ENCODE results near the gene DNAH17. TPM values are rescaled to one million over a fixed set of nuclear protein-coding genes. Genes with fewer than 3 reads are reported as not detected.

Gene DNAH17
- total RNA-seq, 5 donors from 2014 or later (not counting 1 experiment from before 2014, with no cell fraction given): 0.33 to 1.2 (median 1.1) TPM

DNA sequence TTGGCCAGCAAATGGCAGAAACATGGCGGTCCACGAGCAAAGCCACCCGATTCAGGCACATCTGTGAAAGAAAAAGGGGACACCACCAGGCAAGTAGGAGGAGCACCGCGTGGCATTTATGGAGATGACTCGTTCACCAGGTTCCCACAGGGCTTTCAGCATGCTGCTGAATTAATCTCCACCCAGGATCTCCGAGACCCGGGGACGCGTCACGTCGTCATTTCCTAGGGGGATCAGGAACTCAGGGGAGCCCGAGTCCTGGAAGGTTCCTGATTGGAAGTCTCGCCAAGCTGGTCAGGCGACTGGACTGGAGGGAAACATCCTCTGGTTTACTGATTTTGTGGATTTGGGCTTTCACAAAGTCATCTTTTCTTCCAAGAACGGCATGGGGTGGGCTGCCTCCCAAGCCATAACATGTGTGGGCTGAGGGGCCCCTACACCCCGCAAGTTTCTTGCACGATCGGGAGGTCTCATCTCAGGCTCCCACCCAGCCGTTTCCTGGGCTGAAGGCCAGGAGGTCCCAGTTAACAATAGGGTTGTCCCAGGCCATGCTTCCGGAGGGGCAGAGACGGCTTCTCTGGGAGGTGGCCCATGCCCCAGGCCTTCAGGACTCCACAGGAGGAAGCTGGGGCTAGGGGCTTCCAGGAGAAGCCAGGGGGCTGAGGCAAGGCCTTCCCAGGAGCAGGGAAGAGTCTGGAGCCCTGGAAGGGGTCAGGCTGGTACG, 645 bp downstream of the DNAH17 start:
- H3K4me1 Mint-ChIP-seq: no peaks in the 10 kb centered on the region
- POLR2A ChIA-PET: no interaction called here
- H3K9me3 Mint-ChIP-seq: no peaks in the 10 kb centered on the region

DNA sequence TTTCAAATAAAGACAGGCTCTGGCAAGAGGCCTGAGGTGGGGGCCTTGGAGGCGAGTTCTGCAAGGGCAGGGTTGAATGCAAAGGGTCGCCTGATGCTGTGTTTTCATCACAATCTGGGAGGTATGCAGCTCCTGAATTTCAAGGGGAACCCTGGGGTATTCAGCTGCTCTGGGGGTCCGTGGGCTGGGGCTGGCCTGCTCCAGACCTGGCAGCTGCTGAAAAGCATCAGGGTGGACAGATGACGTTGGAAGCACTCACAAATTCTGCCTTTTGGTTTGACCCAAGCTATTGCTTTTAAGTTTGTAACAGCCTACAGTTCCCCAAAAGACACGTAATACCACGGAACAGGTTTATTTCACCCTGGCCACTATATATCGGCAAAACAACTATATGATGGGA, 1.3 kb downstream of the DNAH17 start:
- H3K27ac ChIP-seq (ENCODE audit: low read length): no peak overlapping the region
- Mint-ChIP-seq H3K27ac (no peak overlapping the region), H3K27me3 (no peaks in the 10 kb centered on the region), H3K9me3 (no peaks in the 10 kb centered on the region), H3K36me3 (no peaks in the 10 kb centered on the region), H3K4me3 (no peak overlapping the region), H3K4me1 (no peaks in the 10 kb centered on the region)
- 79% methylated on average over 5 of the region's 7 CpGs for WGBS (ENCODE audit: insufficient coverage)
- H3K36me3 ChIP-seq (ENCODE audit: control insufficient read depth in 2 of 2, extremely low read depth in 1 of 2, insufficient read depth in 1 of 2, low read length in 1 of 2): no peaks in the 10 kb centered on the region
- peaks cover 0 to 21% of the 10 kb centered on the region in 2 experiments for H3K27me3 ChIP-seq (replicated peaks in 1 of 2; ENCODE audit: control insufficient read depth in 2 of 2, extremely low read depth in 1 of 2, insufficient read depth in 2 of 2, low read length in 1 of 2)
- no peak overlapping the region for H3K4me3 ChIP-seq (ENCODE audit: control insufficient read depth in 1 of 2, extremely low read depth in 1 of 2, low read length in 1 of 2)
- H3K9me3 ChIP-seq: no peaks in the 10 kb centered on the region
- POLR2A ChIA-PET: no interaction called here
- no peak for DNase-seq
- CTCF ChIA-PET: no interaction called here
- H3K4me1 ChIP-seq (ENCODE audit: control insufficient read depth in 1 of 2, extremely low read depth in 1 of 2, insufficient read depth in 2 of 2, low read length in 2 of 2): peaks cover 0 to 3% of the 10 kb centered on the region in 2 experiments
- ATAC-seq (replicated peaks in 1 of 4): no peak

More for the DNA sequence above, 645 bp downstream of the DNAH17 start:
- Mint-ChIP-seq H3K4me3 (no peak overlapping the region), H3K27me3 (no peaks in the 10 kb centered on the region), H3K36me3 (no peaks in the 10 kb centered on the region), H3K27ac (no peak overlapping the region)
- ATAC-seq (replicated peaks in 1 of 4) (no peak), DNase-seq (no peak)
- H3K9me3 ChIP-seq: no peaks in the 10 kb centered on the region
- WGBS (ENCODE audit: insufficient coverage): 84% methylated on average over 20 of the region's 23 CpGs
- peaks cover 0 to 3% of the 10 kb centered on the region in 2 experiments for H3K4me1 ChIP-seq (ENCODE audit: control insufficient read depth in 1 of 2, extremely low read depth in 1 of 2, insufficient read depth in 2 of 2, low read length in 2 of 2)
- H3K27me3 ChIP-seq (replicated peaks in 1 of 2; ENCODE audit: control insufficient read depth in 2 of 2, extremely low read depth in 1 of 2, insufficient read depth in 2 of 2, low read length in 1 of 2): peaks cover 0 to 19% of the 10 kb centered on the region in 2 experiments
- no peaks in the 10 kb centered on the region for H3K36me3 ChIP-seq (ENCODE audit: control insufficient read depth in 2 of 2, extremely low read depth in 1 of 2, insufficient read depth in 1 of 2, low read length in 1 of 2)
- no peak overlapping the region for H3K4me3 ChIP-seq (ENCODE audit: control insufficient read depth in 1 of 2, extremely low read depth in 1 of 2, low read length in 1 of 2)
- no peak overlapping the region for H3K27ac ChIP-seq (ENCODE audit: low read length)
- CTCF ChIA-PET: no interaction called here

DNA sequence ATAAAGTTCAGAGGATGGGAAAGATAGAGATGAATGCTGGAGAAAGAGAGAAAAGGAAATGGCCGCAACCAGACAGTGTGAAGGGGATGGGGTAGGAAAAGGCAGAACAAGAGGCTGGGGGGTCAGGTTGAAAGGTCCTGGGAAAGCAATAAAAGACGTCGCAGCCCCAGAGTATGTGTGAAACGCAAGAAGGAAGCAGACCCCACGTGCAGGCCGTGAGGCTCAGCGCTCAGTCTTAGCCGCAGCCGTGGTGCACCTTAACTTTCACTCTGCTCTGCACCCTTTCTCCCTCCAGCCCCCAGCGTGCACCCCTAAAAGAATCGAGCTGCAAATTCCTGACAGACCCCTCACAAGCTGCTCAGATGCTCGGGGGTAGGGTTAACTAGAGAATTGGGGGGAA, 1.9 kb downstream of the DNAH17 start:
- Mint-ChIP-seq H3K27me3 (no peaks in the 10 kb centered on the region), H3K4me1 (no peaks in the 10 kb centered on the region), H3K36me3 (no peaks in the 10 kb centered on the region), H3K4me3 (no peak overlapping the region), H3K27ac (no peak overlapping the region), H3K9me3 (no peaks in the 10 kb centered on the region)
- Histone ChIP-seq H3K4me3 (ENCODE audit: control insufficient read depth in 1 of 2, extremely low read depth in 1 of 2, low read length in 1 of 2) (no peak overlapping the region), H3K4me1 (ENCODE audit: control insufficient read depth in 1 of 2, extremely low read depth in 1 of 2, insufficient read depth in 2 of 2, low read length in 2 of 2) (peaks cover 0 to 3% of the 10 kb centered on the region in 2 experiments), H3K36me3 (ENCODE audit: control insufficient read depth in 2 of 2, extremely low read depth in 1 of 2, insufficient read depth in 1 of 2, low read length in 1 of 2) (no peaks in the 10 kb centered on the region), H3K27me3 (replicated peaks in 1 of 2; ENCODE audit: control insufficient read depth in 2 of 2, extremely low read depth in 1 of 2, insufficient read depth in 2 of 2, low read length in 1 of 2) (peaks cover 0 to 23% of the 10 kb centered on the region in 2 experiments), H3K9me3 (no peaks in the 10 kb centered on the region), H3K27ac (ENCODE audit: low read length) (no peak overlapping the region)
- ChIA-PET CTCF (no interaction called here), POLR2A (no interaction called here)
- ATAC-seq (replicated peaks in 1 of 4) (no peak), DNase-seq (no peak)
- WGBS (ENCODE audit: insufficient coverage): 75% methylated on average over 3 of the region's 12 CpGs

DNA sequence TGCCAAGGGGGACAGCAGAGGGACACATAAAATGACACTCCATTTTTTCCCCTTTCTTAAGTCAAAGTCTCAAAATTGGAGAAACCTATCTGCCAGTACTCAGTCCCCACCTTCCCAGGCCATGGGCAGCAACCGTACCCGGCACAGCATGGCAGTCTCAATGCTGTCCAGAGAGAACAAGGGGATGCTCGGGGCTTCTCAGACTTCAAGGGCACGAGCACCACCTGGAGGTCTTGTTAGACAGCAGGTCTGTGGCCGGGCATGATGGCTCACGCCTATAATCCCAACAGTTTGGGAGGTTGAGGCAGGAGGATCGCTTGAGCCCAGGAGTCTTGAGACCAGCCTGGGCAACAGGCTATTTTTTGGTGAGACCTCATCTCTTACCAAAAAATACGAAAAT, 3.2 kb downstream of the DNAH17 start:
- no peak overlapping the region for H3K27ac Mint-ChIP-seq
- 79% methylated on average over 4 of the region's 8 CpGs for WGBS (ENCODE audit: insufficient coverage)
- no peaks in the 10 kb centered on the region for H3K9me3 Mint-ChIP-seq
- Histone ChIP-seq H3K9me3 (no peaks in the 10 kb centered on the region), H3K36me3 (ENCODE audit: control insufficient read depth in 2 of 2, extremely low read depth in 1 of 2, insufficient read depth in 1 of 2, low read length in 1 of 2) (no peaks in the 10 kb centered on the region), H3K4me1 (ENCODE audit: control insufficient read depth in 1 of 2, extremely low read depth in 1 of 2, insufficient read depth in 2 of 2, low read length in 2 of 2) (peaks cover 0 to 3% of the 10 kb centered on the region in 2 experiments), H3K27me3 (replicated peaks in 1 of 2; ENCODE audit: control insufficient read depth in 2 of 2, extremely low read depth in 1 of 2, insufficient read depth in 2 of 2, low read length in 1 of 2) (peaks cover 0 to 31% of the 10 kb centered on the region in 2 experiments), H3K4me3 (ENCODE audit: control insufficient read depth in 1 of 2, extremely low read depth in 1 of 2, low read length in 1 of 2) (no peak overlapping the region), H3K27ac (ENCODE audit: low read length) (no peak overlapping the region)
- CTCF ChIA-PET: no interaction called here
- POLR2A ChIA-PET: no interaction called here
- H3K4me3 Mint-ChIP-seq: no peak overlapping the region
- peaks cover 0 to under 1% of the 10 kb centered on the region in 2 donors for H3K27me3 Mint-ChIP-seq
- H3K36me3 Mint-ChIP-seq: no peaks in the 10 kb centered on the region
- DNase-seq (no peak), ATAC-seq (replicated peaks in 1 of 4) (no peak)
- no peaks in the 10 kb centered on the region for H3K4me1 Mint-ChIP-seq

DNA sequence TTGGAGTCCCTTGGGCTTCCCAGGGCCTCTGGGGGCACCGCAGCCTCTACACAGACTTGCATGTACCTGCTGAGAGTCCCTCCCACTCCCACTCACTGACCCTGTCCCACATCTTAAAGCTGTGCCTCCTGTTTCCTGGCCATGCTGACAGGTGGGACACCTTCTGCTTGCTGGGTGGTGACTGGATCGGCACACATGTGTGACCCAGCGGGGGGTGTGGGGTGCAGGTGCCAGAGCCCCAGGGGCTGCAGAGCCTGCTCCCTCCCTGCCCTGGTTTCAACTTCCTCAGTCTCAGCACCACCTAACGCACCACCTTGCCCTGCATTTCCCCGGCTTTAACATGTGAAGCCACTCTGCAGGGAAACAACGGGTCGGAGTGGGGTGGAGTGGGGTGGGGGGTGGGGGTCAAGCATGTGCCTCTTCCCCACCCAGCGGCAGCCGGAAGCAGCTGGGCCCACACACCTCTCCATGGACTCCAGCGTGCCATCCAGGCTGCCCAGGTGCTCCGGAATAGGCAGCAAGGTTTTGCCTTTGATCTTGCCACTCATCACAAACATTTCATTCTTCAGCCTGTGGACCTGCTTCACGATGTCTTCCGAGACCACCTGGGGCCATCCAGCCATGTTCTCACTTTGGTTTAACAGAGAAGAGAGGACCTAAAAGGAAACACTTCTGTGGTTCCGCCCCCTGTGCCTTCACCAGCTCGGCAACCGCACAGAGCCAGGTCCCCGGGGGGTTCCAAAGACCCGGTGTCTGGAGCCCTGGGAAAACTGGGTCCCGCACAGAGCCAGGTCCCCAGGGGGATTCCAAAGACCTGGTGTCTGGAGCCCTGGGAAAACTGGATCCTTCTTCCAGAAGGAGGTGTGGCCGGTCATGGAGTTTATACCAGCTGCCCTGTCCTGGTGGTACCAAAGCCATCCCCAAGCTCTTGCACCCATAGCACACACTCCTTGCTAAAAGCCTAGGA, 4.7 kb downstream of the DNAH17 start:
- no peak overlapping the region for H3K4me3 Mint-ChIP-seq
- peaks cover 0 to 41% of the 10 kb centered on the region in 2 experiments for H3K27me3 ChIP-seq (replicated peaks in 1 of 2; ENCODE audit: control insufficient read depth in 2 of 2, extremely low read depth in 1 of 2, insufficient read depth in 2 of 2, low read length in 1 of 2)
- ChIA-PET CTCF (no interaction called here), POLR2A (interaction anchor here in 1 of 2 donors (0.6 kb wide), 1 partner anchor 113 kb away, joined by 6 read pairs; no protein-coding TSS in a partner anchor)
- no peaks in the 10 kb centered on the region for H3K36me3 Mint-ChIP-seq
- no peak overlapping the region for H3K27ac ChIP-seq (ENCODE audit: low read length)
- no peak overlapping the region for H3K27ac Mint-ChIP-seq
- no peaks in the 10 kb centered on the region for H3K4me1 Mint-ChIP-seq
- no peak for ATAC-seq (replicated peaks in 1 of 4)
- no peak for DNase-seq
- H3K4me3 ChIP-seq (ENCODE audit: control insufficient read depth in 1 of 2, extremely low read depth in 1 of 2, low read length in 1 of 2): no peak overlapping the region
- H3K4me1 ChIP-seq (ENCODE audit: control insufficient read depth in 1 of 2, extremely low read depth in 1 of 2, insufficient read depth in 2 of 2, low read length in 2 of 2): peaks cover 0 to 3% of the 10 kb centered on the region in 2 experiments
- peaks cover 0 to 4% of the 10 kb centered on the region in 2 donors for H3K27me3 Mint-ChIP-seq
- WGBS (ENCODE audit: insufficient coverage): 72% methylated on average over 12 of the region's 20 CpGs
- no peaks in the 10 kb centered on the region for H3K36me3 ChIP-seq (ENCODE audit: control insufficient read depth in 2 of 2, extremely low read depth in 1 of 2, insufficient read depth in 1 of 2, low read length in 1 of 2)
- H3K9me3 ChIP-seq: no peaks in the 10 kb centered on the region
- no peaks in the 10 kb centered on the region for H3K9me3 Mint-ChIP-seq

DNA sequence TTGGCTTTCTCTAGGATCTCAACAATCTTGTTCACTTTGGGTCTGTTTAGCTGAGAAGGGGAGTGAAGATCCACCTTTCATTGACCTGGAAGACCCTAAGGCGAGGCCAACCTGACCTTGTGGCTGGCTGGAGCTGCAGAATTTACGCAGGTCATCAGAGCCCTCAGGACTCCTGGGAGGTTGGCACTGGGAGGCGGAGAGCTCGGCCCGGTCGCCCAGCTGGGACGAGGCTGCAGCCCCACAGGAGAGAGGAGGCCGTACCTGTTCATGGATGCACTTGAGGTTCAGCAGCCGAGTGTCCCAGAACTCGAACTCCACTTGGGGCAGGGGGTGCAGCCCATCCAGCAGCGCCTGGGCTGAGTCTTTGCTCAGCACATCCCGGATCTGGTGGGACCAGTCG, 5.9 kb downstream of the DNAH17 start:
- 88% methylated on average over 13 of the region's 13 CpGs for WGBS (ENCODE audit: insufficient coverage)
- no peak overlapping the region for H3K27ac ChIP-seq (ENCODE audit: low read length)
- H3K4me1 ChIP-seq (ENCODE audit: control insufficient read depth in 1 of 2, extremely low read depth in 1 of 2, insufficient read depth in 2 of 2, low read length in 2 of 2): peaks cover 0 to 3% of the 10 kb centered on the region in 2 experiments
- Mint-ChIP-seq H3K27me3 (peaks cover 0 to 4% of the 10 kb centered on the region in 2 donors), H3K9me3 (no peaks in the 10 kb centered on the region), H3K4me3 (no peak overlapping the region), H3K27ac (no peak overlapping the region), H3K36me3 (no peaks in the 10 kb centered on the region), H3K4me1 (no peaks in the 10 kb centered on the region)
- ChIA-PET POLR2A (no interaction called here), CTCF (no interaction called here)
- no peak overlapping the region for H3K4me3 ChIP-seq (ENCODE audit: control insufficient read depth in 1 of 2, extremely low read depth in 1 of 2, low read length in 1 of 2)
- peaks cover 0 to 45% of the 10 kb centered on the region in 2 experiments for H3K27me3 ChIP-seq (replicated peaks in 1 of 2; ENCODE audit: control insufficient read depth in 2 of 2, extremely low read depth in 1 of 2, insufficient read depth in 2 of 2, low read length in 1 of 2)
- DNase-seq: no peak
- H3K36me3 ChIP-seq (ENCODE audit: control insufficient read depth in 2 of 2, extremely low read depth in 1 of 2, insufficient read depth in 1 of 2, low read length in 1 of 2): no peaks in the 10 kb centered on the region
- H3K9me3 ChIP-seq: no peaks in the 10 kb centered on the region
- no peak for ATAC-seq (replicated peaks in 1 of 4)

Measured in T-cell (primary cell).